Stimulated activated CD4-positive, alpha-beta T cell treated with anti-CD3 and anti-CD28 coated beads, TNF-alpha, amount 100 ng/mL, for 24 hours (primary cell): Measurements from ENCODE around the gene VMO1.

ENCODE experiments used
- DNase-seq, 3 experiments: peaks; one replicate each; pipeline ENCODE4 v3.0.0-alpha.2; 2020; ENCODE audit warnings: low read depth in 3 of 3

The VMO1 gene

DNA sequence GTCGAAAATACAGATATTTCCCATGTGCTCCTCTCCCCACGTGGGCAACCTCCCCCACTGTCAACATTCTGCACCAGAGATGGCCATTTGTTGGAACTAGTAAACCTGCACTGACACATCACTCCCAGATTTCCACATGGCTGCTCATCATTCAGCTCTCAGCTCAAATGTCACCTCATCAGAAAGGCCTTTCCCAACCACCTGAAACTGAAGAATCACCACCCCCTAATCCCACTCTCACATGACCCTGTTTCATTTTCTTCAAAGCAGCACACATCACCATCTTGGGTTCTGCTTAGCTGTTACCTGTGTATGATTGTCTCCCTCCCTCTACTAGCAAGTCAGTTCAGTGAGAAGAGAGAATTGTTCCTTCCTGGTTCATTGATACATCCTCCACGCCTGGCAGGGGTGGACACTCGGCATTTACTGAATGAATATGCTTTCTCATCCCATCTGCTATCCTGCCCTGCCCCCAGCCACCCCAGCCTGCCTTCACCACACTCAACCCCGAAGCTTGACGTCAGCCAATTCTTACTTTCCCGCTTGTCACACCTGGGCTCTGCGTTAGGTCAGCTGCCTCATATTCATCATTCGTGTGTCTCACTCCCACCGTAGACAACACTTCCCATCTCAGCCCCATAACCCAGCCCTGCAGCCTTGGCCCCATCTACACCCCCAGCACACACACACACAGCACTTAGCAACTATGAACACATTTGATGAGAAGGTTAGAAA, 14.5 kb upstream of the VMO1 start:
- DNase-seq = no peak

DNA sequence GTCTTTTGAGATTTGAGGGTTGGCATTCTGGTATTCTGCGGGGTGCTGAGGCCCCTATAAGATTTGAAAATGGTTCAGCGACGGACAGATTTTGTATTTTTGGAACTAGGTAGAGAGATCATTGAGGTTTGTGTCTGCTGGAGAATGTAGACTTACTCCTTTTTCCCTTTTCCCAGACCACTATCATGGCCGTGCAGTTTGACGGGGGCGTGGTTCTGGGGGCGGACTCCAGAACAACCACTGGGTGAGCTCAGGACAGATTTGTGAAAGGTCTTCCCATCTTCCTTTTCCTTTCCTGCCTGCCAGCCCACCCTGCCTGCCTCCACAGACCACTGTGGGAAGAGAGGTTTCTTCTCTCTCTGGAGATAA, 10.4 kb upstream of the VMO1 start:
- peak in 1 of 3 experiments; percentile 52 for DNase-seq

DNA sequence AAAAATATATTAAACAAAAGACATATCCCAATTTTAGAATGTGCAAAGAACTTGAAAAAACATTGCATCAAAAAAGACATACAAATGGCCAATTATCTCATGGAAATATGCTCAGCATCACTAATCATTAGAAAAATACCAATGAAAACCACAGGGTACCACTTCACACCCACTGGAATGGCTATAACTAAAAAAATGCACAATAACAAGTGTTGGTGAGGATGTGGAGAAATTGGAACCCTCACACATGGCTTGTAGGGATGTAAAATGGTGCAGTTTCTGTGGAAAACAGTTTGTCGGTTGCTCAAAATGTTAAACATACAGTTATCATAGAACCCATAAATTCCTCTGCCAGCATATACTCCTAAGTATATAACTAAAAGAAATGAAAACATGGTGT, 9.0 kb upstream of the VMO1 start:
- DNase-seq = no peak

DNA sequence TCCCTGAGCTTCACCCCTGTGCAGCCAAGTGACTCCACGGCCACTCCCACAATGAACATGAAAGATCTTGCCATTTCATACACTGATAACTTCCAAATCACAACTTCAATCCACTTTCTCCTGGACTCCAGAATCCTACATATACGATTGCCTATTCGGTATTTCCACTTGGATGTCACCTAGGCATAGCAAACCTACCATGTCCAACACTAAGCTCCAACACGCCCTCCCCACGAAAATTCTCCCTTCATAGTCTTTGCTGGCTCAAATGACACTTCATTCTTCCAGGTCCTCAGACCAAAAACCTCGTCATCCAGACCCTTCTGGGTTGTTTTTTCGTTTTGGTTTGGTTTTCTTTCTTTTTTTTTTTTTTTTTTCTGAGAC, 4.5 kb upstream of the VMO1 start:
- no peak for DNase-seq

DNA sequence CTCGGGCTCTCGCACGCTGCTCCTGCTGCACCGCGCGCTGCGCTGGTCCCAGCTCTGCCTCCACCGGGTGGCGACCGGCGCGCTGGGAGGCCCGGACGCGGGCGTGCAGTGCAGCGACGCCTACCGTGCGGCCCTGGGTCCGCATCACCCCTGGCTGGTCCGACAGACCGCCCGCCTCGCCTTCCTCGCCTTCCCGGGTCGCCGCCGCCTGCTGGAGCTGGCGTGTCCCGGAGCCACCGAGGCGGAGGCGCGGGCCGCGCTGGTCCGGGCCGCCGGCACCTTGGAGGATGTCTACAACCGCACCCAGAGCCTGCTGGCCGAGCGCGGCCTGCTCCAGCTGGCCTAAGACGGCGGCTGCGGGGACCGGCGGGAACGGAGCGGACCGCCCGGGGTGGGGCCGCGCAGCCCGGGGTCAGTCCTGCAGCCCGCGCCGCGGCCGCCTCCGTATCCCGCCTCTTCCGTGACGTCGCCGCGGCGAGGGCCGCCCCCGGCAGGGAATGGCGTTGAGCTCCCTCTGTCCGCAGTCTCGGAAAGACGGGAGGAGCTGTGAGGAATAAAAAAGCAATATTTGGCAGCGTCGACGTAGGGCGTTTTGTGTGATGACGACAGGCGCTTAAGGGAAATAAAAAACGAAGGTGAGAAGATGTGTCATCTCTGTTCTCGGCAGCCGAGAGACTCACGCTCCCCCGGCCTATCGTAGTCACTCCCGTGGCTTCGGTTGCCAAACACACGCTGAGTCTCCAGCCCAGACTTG, 4.0 kb upstream of the VMO1 start:
- DNase-seq = peak; percentile 58 to 81 (median 59)

DNA sequence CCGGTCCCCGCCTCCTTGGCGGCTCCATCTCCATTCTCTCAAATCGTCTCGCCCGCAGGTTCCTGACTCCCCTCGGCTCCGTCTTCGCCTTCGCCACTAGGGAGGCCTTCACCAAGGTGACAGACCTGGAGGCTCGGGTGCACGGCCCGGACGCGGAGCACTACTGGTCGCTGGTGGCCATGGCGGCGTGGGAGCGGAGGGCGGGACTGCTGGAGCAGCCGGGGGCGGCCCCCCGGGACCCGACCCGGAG, 3.5 kb upstream of the VMO1 start:
- DNase-seq = no peak

DNA sequence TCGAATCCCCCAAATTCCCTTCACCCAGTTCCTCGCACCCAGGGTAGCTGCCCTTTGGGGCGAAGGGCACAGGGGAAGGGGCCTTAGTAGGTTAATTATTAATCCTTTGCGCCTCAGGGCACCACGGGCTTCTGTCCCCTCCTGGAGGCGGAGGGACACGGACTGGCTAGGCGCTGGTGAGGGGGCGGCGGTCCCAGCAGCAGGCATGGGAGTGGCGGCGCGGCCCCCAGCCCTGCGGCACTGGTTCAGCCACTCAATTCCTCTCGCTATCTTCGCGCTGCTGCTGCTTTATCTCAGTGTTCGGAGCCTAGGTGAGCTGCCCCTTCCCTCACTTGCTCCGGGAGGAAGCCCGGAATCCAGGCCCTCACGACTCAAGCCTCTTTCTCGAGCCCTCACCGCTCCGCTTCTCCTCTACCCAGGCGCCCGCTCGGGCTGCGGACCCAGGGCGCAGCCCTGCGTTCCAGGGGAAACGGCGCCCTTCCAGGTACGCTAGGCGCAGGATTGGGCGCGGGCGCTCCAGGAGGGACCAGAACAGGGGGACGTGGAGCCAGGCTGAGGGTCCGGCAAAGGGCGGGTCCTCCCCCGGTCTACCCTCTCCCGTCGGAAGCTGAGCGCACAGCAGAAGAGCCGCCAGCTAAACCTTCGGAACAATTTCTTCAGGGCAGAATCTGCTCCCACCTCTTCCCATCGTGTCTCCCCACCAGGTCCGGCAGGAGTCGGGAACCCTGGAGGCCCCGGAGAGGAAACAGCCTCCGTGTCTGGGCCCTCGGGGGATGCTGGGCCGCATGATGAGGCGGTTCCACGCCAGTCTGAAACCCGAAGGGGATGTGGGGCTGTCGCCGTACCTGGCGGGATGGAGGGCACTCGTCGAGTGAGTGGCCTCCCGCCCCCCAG, 2.9 kb upstream of the VMO1 start, which contains the start of gene GLTPD2:
TSS of gene GLTPD2 (plus strand) at position 158 of the 894 bp plus-strand sequence. CDS start at position 206, 48 bp downstream.
- no peak for DNase-seq

DNA sequence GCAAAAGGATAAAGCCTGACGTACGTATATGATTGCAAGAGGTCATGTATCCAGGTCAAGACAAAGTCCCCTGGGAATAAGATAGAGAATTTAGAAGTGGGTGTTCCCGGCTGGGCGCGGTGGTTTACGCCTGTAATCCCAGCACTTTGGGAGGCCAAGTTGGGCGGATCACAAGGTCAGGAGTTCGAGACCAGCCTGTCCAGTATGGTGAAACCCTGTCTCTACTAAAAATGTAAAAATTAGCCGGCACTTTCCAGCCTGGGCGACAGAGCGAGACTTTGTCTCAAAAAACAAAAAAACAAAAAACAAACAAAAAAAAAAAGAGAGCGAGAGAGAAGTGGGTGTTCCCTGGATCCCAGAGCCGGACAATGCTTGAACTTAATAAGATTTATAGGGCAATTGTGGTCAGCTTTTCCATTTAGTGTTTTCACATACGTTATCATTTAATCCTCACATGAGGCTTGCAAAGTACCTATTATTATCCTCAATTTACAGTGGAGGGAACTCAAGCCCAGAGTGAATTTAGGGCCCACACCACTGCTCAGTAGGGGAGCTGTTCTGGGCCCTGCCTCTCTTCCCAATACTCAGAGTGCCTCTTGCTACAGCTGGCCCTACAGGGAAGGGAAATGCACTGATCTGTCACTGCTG, 2.1 kb upstream of the VMO1 start:
- no peak for DNase-seq

DNA sequence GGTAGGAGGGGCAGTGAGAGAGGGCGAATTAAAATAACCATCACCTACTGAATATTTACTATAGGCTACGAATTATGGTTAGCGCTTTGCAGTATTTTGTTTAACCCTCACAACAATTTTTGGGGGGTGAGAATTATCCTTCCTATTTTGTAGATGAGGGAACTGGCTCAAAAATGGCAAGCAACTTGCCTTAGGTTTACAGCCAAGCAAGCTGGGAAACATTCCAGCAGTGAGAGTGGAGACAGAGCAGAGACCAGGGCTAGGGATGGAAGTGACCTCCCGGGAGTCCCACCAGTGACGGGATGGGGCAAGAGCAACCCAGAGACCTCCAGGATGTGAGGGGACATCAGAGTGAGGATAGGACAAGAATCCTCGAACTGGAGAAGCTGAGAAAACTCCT, 352 bp upstream of the VMO1 start:
- no peak for DNase-seq

DNA sequence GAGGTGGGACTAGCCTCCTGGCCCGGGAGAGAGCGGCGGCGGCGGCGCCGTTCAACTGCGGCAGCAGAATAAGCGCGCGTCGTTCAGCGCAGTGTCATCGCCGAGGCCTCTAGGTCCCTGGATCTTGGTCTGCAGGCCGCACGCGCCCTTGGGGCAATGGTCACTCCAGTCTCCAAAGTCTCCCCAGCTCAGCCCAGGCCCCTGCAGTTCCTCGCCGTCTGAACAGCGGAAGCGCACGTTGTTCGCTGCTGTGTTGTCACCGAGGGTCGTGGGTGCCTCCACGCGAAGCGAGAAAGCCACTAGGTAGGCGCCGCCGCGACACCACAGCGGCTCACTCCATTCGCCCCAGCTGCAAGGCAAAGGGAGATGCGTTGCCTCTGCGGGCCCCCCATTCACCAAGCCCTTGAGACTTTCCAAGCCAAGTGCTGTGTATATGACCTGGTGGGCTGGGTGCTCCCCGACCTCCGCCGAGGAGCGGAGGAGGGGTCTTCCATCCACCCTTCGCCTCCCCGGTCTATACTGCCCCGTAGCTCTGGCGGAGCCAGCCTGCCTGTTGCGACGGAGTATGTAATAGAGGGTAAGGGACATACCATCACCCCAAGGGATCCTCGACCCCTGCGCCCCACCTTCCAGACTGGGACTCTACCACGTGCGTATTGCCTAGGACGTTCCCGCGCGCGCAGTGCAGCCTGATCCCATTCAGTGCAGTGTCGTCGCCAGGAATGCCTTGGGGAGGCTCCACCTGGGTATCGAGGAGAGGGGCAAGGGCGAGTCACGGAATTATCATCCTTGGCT, 656 bp downstream of the VMO1 start:
- no peak for DNase-seq

DNA sequence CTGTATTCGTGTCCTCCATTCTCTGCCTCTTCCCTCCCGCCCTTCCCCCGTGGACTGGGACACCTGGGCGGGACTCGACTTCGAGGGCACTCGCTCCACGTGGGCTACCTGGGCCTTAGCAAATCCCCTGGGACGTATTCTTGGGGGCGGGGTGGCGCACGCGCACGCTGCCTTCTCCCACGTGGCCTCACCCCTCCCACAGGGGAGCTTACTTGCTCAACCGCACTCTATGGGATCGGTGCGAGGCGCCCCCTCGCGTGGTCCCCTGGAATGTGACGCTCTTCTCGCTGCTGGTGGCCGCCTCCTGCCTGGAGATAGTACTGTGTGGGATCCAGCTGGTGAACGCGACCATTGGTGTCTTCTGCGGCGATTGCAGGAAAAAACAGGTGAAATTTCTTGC, 3.5 kb downstream of the VMO1 start:
- DNase-seq = no peak

DNA sequence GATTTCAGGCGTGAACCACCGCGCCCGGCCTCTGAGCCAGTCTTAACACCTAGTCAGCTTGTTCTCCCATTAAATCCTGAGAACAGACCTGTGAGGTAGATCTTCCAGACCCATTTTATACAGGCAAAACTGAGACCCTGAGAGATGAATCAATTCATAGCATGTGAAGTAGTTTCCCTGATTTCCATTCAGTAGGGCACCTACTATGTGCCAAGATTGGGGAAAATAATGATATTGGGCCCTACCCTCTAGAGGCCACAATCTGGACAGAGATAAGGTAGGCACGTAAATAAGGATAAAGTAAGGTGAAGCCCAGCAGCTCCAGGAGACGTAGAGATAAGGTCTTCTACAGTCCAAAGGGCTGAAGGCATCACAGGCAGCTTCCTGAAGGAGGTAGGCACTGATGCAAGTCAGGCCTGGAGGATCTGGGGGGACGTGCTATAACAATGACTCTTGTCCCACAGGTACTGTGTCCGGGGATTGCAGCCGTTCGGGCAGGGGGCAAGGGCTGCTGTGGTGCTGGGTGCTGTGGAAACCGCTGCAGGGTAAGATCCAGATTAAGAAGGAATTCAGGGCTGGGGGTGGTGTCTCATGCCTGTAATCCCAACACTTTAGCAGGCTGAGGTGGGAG, 5.7 kb downstream of the VMO1 start:
- DNase-seq = no peak

DNA sequence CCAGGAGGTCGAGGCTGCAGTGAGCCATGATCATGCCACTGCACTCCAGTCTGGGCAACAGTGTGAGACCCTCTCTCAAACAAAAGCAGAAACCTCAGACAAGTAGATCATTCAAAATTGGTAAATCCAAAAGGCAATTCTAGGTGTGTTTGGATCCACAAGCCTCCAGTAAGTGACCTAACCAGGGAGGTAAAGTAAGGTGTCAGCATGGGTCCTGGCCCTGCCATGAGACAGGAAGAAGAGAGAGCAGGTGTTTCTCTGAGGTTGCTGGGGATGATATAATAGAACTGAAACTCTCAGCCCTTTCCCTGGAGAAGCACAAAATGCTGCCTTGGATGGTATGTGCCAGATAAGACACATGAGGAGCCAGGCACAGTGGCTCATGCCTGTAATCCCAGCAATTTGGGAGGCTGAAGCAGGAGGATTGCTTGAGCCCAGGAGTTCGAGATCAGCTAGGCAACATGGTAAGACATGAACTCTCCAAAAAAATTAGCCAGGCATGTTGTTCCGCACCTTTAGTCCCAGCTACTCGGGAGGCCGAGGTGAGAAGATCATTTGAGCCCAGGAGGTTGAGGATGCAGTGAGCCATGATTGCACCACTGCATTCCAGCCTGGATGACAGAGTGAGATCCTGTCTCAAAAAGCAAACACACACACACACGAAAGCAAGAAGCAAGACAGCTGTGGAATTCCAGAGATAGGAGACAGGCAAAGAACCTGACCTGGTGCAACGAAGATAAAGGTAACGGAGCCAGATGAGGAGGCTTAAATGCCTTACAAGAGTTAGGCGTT, 8.0 kb downstream of the VMO1 start:
- no peak for DNase-seq

DNA sequence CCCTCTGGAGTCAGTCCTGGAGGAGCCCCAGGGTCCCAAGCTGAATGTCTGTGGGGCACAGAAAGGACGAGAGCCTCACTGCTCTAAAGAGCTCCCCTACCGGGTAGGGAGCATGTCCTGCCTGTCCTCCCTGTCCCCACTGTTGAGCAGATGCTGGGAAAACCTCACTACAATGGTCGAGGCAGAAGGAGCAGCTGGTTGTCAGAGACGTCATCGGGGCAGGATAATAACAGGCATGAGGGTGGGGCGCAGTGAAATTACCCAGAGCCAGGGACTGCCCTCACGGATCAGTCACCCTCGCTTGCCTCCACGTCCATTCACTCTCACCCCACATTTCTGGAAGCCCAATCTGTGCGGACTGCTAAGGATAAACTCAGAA, 13.9 kb downstream of the VMO1 start:
- no peak for DNase-seq

DNA sequence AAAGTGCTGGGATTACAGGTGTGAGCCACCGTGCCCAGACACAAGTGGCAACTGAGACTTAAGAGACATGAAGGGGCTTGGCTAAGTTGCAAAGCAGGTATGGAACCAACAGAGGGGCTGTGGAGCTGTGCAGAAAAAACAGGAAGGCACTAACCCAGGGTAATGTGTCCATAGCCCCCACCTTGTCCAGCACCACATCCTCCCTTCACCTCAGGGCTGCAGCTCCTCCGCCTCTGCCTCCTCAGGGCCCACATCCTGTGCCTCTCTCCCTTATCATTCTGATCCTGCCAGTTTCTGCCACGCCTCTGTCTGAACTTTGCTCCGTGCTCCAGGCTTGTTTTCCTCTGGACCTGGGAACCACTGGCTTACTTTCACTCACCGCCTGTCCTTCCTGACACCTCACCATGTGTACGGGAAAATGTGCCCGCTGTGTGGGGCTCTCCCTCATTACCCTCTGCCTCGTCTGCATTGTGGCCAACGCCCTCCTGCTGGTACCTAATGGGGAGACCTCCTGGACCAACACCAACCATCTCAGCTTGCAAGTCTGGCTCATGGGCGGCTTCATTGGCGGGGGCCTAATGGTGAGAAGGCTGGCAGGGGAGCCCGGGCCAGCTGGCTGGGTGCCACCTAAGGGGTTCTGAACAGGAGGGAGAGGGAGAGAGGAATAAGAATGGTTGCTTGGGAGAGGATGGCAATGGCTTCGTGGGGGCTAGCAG, 14.5 kb downstream of the VMO1 start, which contains the start of gene TM4SF5:
TSS of gene TM4SF5 (plus strand) at position 368 of the 716 bp plus-strand sequence. CDS start at position 405, 37 bp downstream.
- no peak for DNase-seq

DNA sequence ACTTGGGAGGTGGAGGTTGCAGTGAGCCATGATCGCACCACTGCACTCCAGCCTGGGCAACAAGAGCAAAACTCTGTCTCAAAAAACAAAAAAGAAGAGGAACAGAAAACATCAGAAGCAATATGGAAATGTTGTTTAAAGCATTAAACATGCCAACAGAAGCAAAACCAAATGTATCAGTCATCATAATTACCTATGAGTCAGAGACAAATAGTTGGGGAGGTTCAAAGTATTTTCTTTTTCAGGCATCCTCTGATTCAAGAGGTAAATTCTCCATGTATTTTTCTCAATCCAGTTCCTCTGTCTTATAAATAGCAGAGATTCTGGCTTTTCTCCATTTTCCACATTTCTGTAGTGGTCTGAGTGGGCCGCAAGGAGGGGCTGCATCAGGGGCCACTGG, 16.5 kb downstream of the VMO1 start:
- DNase-seq = no peak

DNA sequence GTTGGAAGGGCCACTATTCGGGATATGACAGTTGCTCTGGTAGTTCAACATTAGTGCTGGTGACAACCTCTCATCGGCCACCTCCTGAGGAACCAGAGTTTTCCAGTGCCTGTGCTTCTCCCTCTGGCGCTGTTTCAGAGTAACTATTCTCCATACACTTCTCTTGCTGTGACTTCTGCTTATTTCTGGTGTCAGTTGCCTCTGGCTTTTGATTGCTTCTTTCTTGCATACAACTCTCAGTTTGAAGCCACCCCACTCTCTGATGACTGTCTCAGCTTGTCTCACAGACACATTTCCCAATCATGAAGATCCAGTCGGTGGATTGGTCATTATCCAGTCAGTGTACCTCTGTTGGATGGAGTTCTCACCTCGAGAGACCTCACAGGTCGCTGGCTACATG, 17.9 kb downstream of the VMO1 start:
- DNase-seq = no peak

DNA sequence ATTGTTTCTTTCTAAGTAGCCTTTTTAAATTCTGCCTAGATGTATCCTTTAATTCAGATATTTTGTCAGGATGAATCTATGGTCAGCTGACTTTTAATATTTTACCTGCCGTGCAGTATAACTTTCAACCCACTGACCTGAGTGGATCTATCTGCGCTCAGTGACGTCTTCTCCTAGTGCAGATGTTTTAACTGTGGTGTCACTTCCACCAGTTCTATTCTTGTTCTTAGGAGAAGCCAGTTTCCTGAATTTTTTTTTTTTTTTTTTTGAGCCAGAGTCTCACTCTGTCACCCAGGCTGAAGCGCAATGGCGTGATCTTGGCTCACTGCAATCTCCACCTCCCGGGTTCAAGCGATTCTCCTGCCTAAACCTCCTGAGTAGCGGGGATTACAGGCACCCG, 19.4 kb downstream of the VMO1 start:
- DNase-seq = no peak

DNA sequence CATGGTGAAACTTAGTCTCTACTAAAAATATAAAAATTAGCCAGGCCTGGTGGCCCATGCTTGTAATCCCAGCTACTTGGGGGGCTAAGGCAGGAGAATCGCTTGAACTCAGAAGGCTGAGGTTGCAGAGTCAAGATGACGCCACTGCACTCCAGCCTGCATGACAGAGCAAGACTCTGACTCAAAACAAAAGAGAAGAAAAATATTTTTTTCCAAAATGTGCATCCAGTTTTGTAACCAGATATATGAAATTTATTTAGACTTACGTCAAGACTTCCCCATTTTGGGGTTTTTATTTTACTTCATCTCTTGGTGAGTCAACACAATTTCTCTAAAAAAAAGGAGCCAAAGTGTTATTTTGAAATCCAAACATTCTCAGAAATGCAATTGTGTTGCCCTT, 20.0 kb downstream of the VMO1 start:
- DNase-seq = no peak
